D721Med (cell line): ENCODE measurements around the gene CGB8.
"Not testable (repeated sequence)": the region's sequence is repeated elsewhere in the genome, so short reads cannot be mapped to it uniquely, and the experiment has no call there.

Experiments
- DNase-seq: peaks from one replicate; pipeline ENCODE4 v3.0.0; 2011; ENCODE audit warnings: low spot score; ENCODE audit not compliant: insufficient read length
- FAIRE-seq: peaks from 2 replicates; lab custom pipeline; 2011; peaks lifted over from hg19 to GRCh38; lab: Jason Lieb, UNC
- CTCF ChIP-seq: IDR thresholded peaks from 2 replicates; pipeline ENCODE4 v1.5.1; 2012; ENCODE audit warnings: mild to moderate bottlenecking, control low read depth; ENCODE audit not compliant: insufficient read depth; ENCODE audit errors: missing control alignments

Gene CGB8

GRCh38 chr19:49049011-49049410 is at the start of gene CGB8:
Gene CGB8 (minus strand): TSS chr19:49049111. CDS start chr19:49048739, 372 bp downstream.
- FAIRE-seq, DNase-seq: not testable (repeated sequence)

- no peak for FAIRE-seq
- peak; percentile 96 for TF ChIP-seq CTCF
- peak; percentile 78 for DNase-seq
Measured at GRCh38 chr19:49097453-49098288, 48.8 kb upstream of the CGB8 start.

GRCh38 chr19:49094505-49095482 is 45.9 kb upstream of the CGB8 start:
- FAIRE-seq = no peak
- DNase-seq = no peak
- no peak for TF ChIP-seq CTCF

- TF ChIP-seq CTCF = no peak
- no peak for FAIRE-seq
Measured at GRCh38 chr19:49092686-49093085, 43.8 kb upstream of the CGB8 start.

GRCh38 chr19:49091391-49092038 is 42.6 kb upstream of the CGB8 start:
- no peak for FAIRE-seq
- DNase-seq = no peak
- TF ChIP-seq CTCF = no peak

More at GRCh38 chr19:49092686-49093085, 43.8 kb upstream of the CGB8 start:
- no peak for DNase-seq

- DNase-seq (no peak), FAIRE-seq (no peak)
- TF ChIP-seq CTCF = no peak
Measured at GRCh38 chr19:49086296-49086695, 37.4 kb upstream of the CGB8 start.

GRCh38 chr19:49085868-49086232 is 36.9 kb upstream of the CGB8 start:
- no peak for FAIRE-seq
- DNase-seq = no peak
- TF ChIP-seq CTCF = no peak
